NCI-H1105 treated with DMSO at 0.1 percent for 48 hours (cell line): ENCODE results near the gene DCAF5.

Experiments
- DNase-seq: peaks from one replicate; lab custom pipeline; 2025; lab: John Stamatoyannopoulos, UW

The DCAF5 gene

GRCh38 chr14:69005432-69006148 is 147.3 kb downstream of the DCAF5 start:
- no peak for DNase-seq

GRCh38 chr14:69004731-69005431 is 148.0 kb downstream of the DCAF5 start:
- DNase-seq, result no peak

- DNase-seq, result no peak
Observed at GRCh38 chr14:69003626-69004025, 149.3 kb downstream of the DCAF5 start.

- DNase-seq, result no peak
Observed at GRCh38 chr14:69002069-69002468, 150.8 kb downstream of the DCAF5 start.

GRCh38 chr14:69001375-69001774 is 151.5 kb downstream of the DCAF5 start:
- DNase-seq, result no peak
